Measurements from ENCODE around the gene BTBD7. TPM values are rescaled to one million over a fixed set of nuclear protein-coding genes. Genes with fewer than 3 reads are reported as not detected.

Gene BTBD7
- total and polyA plus RNA-seq, 2 experiments from 2014 or later, result 24.4 to 32.8 TPM

- H3K27ac ChIP-seq (ENCODE audit: low read depth), result no peak overlapping the region
- no peak for TF ChIP-seq ETS1 (IDR thresholded peaks at IDR 0.05)
- no peak for TF ChIP-seq JUNB (IDR thresholded peaks at IDR 0.05; ENCODE audit: unreplicated experiment)
- TF ChIP-seq EZH2 (IDR thresholded peaks at IDR 0.05; ENCODE audit: low read depth, unreplicated experiment), result no peak
- TF ChIP-seq CREB1 (CRISPR knock-in tag; IDR thresholded peaks at IDR 0.05; ENCODE audit: low read depth), result no peak
- no peak for TF ChIP-seq CTCF (conservative IDR thresholded peaks at IDR 0.05; ENCODE audit: low read depth in 2 of 2)
- no peak for TF ChIP-seq REST (IDR thresholded peaks at IDR 0.05; ENCODE audit: unreplicated experiment)
- no peak overlapping the region for H3K4me2 ChIP-seq
- no peaks in the 10 kb centered on the region for H3K9me2 ChIP-seq (ENCODE audit: insufficient read depth)
- no peaks in the 10 kb centered on the region for H3K27me3 ChIP-seq (ENCODE audit: insufficient read depth)
- Mint-ChIP-seq H3K27ac (no peak overlapping the region), H3K36me3 (ENCODE audit: low read depth) (0 out of 3 replicates have a peak, but pooled peaks cover 5% of the 10 kb centered on the region), H3K9me3 (peaks cover 6% of the 10 kb centered on the region; the same call in 1 of the 3 replicates), H3K4me3 (no peak overlapping the region), H3K4me1 (no peaks in the 10 kb centered on the region), H3K27me3 (ENCODE audit: insufficient read depth, low read depth, poor library complexity) (no peaks in the 10 kb centered on the region)
- no peaks in the 10 kb centered on the region for H3K79me2 ChIP-seq (replicated peaks; ENCODE audit: insufficient read depth)
- H3F3A ChIP-seq (replicated peaks; ENCODE audit: low read depth), result no peaks in the 10 kb centered on the region
- H3K4me3 ChIP-seq, result no peak overlapping the region
- H2AFZ ChIP-seq, result no peak overlapping the region
- H3K36me3 ChIP-seq (ENCODE audit: insufficient read depth), result no peaks in the 10 kb centered on the region
- no peaks in the 10 kb centered on the region for H3K4me1 ChIP-seq (ENCODE audit: insufficient read depth)
- DNase-seq (ENCODE audit: low spot score) (no peak), ATAC-seq (no peak)
- H4K20me1 ChIP-seq (replicated peaks; ENCODE audit: insufficient read depth), result no peaks in the 10 kb centered on the region
Measured at GRCh38 chr14:93379831-93380230, 47.0 kb upstream of the BTBD7 start.

- no peaks in the 10 kb centered on the region for H3K36me3 Mint-ChIP-seq (ENCODE audit: low read depth)
- no peak overlapping the region for H3K4me2 ChIP-seq
- no peak overlapping the region for H2AFZ ChIP-seq
- H4K20me1 ChIP-seq (replicated peaks; ENCODE audit: insufficient read depth), result no peaks in the 10 kb centered on the region
- H3K27ac Mint-ChIP-seq, result no peak overlapping the region
- H3K4me1 ChIP-seq (ENCODE audit: insufficient read depth), result no peaks in the 10 kb centered on the region
- no peaks in the 10 kb centered on the region for H3F3A ChIP-seq (replicated peaks; ENCODE audit: low read depth)
- no peak for DNase-seq (ENCODE audit: low spot score)
- no peaks in the 10 kb centered on the region for H3K4me1 Mint-ChIP-seq
- H3K27me3 ChIP-seq (ENCODE audit: insufficient read depth), result no peaks in the 10 kb centered on the region
- peaks cover 3% of the 10 kb centered on the region; the same call in 2 of the 3 replicates for H3K9me3 Mint-ChIP-seq
- no peaks in the 10 kb centered on the region for H3K36me3 ChIP-seq (ENCODE audit: insufficient read depth)
- no peaks in the 10 kb centered on the region for H3K27me3 Mint-ChIP-seq (ENCODE audit: insufficient read depth, low read depth, poor library complexity)
- H3K4me3 Mint-ChIP-seq, result no peak overlapping the region
- no peaks in the 10 kb centered on the region for H3K9me2 ChIP-seq (ENCODE audit: insufficient read depth)
- ATAC-seq, result no peak
- H3K79me2 ChIP-seq (replicated peaks; ENCODE audit: insufficient read depth), result no peaks in the 10 kb centered on the region
- H3K27ac ChIP-seq (ENCODE audit: low read depth), result no peak overlapping the region
- no peak overlapping the region for H3K4me3 ChIP-seq
- TF ChIP-seq NANOG (IDR thresholded peaks at IDR 0.05; ENCODE audit: borderline replicate concordance) (no peak), ZNF331 (CRISPR knock-in tag; IDR thresholded peaks at IDR 0.05; ENCODE audit: low read depth) (no peak), ZNF114 (CRISPR knock-in tag; IDR thresholded peaks at IDR 0.05) (no peak), CREB1 (CRISPR knock-in tag; IDR thresholded peaks at IDR 0.05; ENCODE audit: low read depth) (no peak), POLR2AphosphoS5 (IDR thresholded peaks at IDR 0.05; ENCODE audit: low read depth) (no peak), REST (IDR thresholded peaks at IDR 0.05; ENCODE audit: unreplicated experiment) (no peak), EZH2phosphoT487 (IDR thresholded peaks at IDR 0.05; ENCODE audit: unreplicated experiment) (no peak), EZH2 (IDR thresholded peaks at IDR 0.05; ENCODE audit: low read depth, unreplicated experiment) (no peak)
Measured at GRCh38 chr14:93375673-93376156, 42.9 kb upstream of the BTBD7 start.

Measured in GM23338 (cell line).